HEK293 (cell line): ENCODE measurements around the gene DDR2.

Source experiments
- CTCF ChIA-PET: fragments of 350-600 bp; formaldehyde crosslinking; extraction: SDS; loops from one replicate; lab custom pipeline; 2021; ENCODE audit warnings: antibody characterized with exemption; lab: Yijun Ruan, JAX
- POLR2A ChIA-PET: fragments of 300-600 bp; formaldehyde crosslinking; extraction: SDS; loops from one replicate; lab custom pipeline; 2020; ENCODE audit warnings: antibody characterized with exemption, inconsistent platforms; lab: Yijun Ruan, JAX
- H3K27ac ChIP-seq: fragments of 200-500 bp; sonication (Bioruptor generic); 2 replicates; pipeline ENCODE4 v1.5.1; 2014; ENCODE audit warnings: low read depth, low read length, control low read depth, inconsistent platforms; ENCODE audit errors: extremely low read depth
- H3K36me3 ChIP-seq, 2 experiments: fragments of 200-500 bp in 1 of 2; sonication (Bioruptor generic) in 1 of 2; 1 replicate in 1 of 2; 2 replicates in 1 of 2; pipeline ENCODE4 v1.5.1; 2014 to 2017; ENCODE audit warnings: inconsistent platforms in 2 of 2, low read length in 2 of 2; ENCODE audit not compliant: control insufficient read depth in 2 of 2, insufficient read depth in 1 of 2
- H3K4me1 ChIP-seq: fragments of 200-500 bp; sonication (Bioruptor generic); 2 replicates; pipeline ENCODE4 v1.5.1; 2014; ENCODE audit warnings: mild to moderate bottlenecking, low read length, inconsistent platforms; ENCODE audit not compliant: control insufficient read depth, insufficient read depth
- H3K4me3 ChIP-seq: 2 replicates; pipeline ENCODE4 v1.5.1; 2011; ENCODE audit warnings: low read depth, mild to moderate bottlenecking, control low read depth, low read length, moderate library complexity
- H3K9me3 ChIP-seq: fragments of 200-500 bp; sonication (Bioruptor generic); 2 replicates; pipeline ENCODE4 v1.5.1; 2014; ENCODE audit warnings: low read depth, low read length, inconsistent platforms; ENCODE audit not compliant: control insufficient read depth, insufficient read depth
- ATF2 ChIP-seq: fragments of 450-650 bp; formaldehyde crosslinking; IDR thresholded peaks from 2 replicates; pipeline ENCODE4 v1.5.1; 2016; ENCODE audit warnings: missing biosample characterization, missing genetic modification characterization, low read depth
- EGR2 ChIP-seq: fragments of 450-650 bp; formaldehyde crosslinking; IDR thresholded peaks from 2 replicates; pipeline ENCODE4 v1.5.1; 2016; ENCODE audit warnings: low read depth, missing biosample characterization, missing genetic modification characterization
- GLI2 ChIP-seq: fragments of 450-650 bp; formaldehyde crosslinking; IDR thresholded peaks from 2 replicates; pipeline ENCODE4; 2017; ENCODE audit warnings: missing biosample characterization, missing genetic modification characterization, low read depth, borderline replicate concordance
- KLF10 ChIP-seq: fragments of 450-650 bp; IDR thresholded peaks from 2 replicates; pipeline ENCODE4 v1.5.1; 2018; ENCODE audit warnings: missing biosample characterization, mild to moderate bottlenecking, missing genetic modification characterization
- KLF17 ChIP-seq: fragments of 450-650 bp; formaldehyde crosslinking; IDR thresholded peaks from 2 replicates; pipeline ENCODE4 v1.5.1; 2016; ENCODE audit warnings: missing biosample characterization, missing genetic modification characterization
- KLF8 ChIP-seq: fragments of 450-650 bp; formaldehyde crosslinking; IDR thresholded peaks from 2 replicates; pipeline ENCODE4 v1.5.1; 2016; ENCODE audit warnings: missing biosample characterization, missing genetic modification characterization
- MYNN ChIP-seq: fragments of 450-650 bp; formaldehyde crosslinking; IDR thresholded peaks from 2 replicates; pipeline ENCODE4 v1.5.1; 2016; ENCODE audit warnings: missing biosample characterization, missing genetic modification characterization, borderline replicate concordance
- TSHZ1 ChIP-seq: fragments of 450-650 bp; formaldehyde crosslinking; IDR thresholded peaks from 2 replicates; pipeline ENCODE4 v1.5.1; 2016; ENCODE audit warnings: missing biosample characterization, missing genetic modification characterization, borderline replicate concordance
- ZFHX2 ChIP-seq: fragments of 450-650 bp; formaldehyde crosslinking; conservative IDR thresholded peaks from 2 replicates; pipeline ENCODE4 v1.5.1; 2016; ENCODE audit warnings: missing biosample characterization, missing genetic modification characterization
- ZFP69B ChIP-seq: fragments of 450-650 bp; formaldehyde crosslinking; IDR thresholded peaks from 2 replicates; pipeline ENCODE4 v1.5.1; 2016; ENCODE audit warnings: missing biosample characterization, missing genetic modification characterization
- ZNF48 ChIP-seq: fragments of 450-650 bp; formaldehyde crosslinking; IDR thresholded peaks from 2 replicates; pipeline ENCODE4 v1.5.1; 2016; ENCODE audit warnings: missing biosample characterization, missing genetic modification characterization
- ZNF548 ChIP-seq: fragments of 450-650 bp; formaldehyde crosslinking; IDR thresholded peaks from 2 replicates; pipeline ENCODE4 v1.5.1; 2016; ENCODE audit warnings: missing biosample characterization, missing genetic modification characterization
- ZNF558 ChIP-seq: fragments of 450-650 bp; formaldehyde crosslinking; IDR thresholded peaks from 2 replicates; pipeline ENCODE4 v1.5.1; 2016; ENCODE audit warnings: missing biosample characterization, missing genetic modification characterization
- ZNF596 ChIP-seq: fragments of 450-650 bp; IDR thresholded peaks from 2 replicates; pipeline ENCODE4 v1.5.0; 2018; ENCODE audit warnings: missing biosample characterization, mild to moderate bottlenecking, missing genetic modification characterization, moderate library complexity
- ZNF621 ChIP-seq: fragments of 450-650 bp; formaldehyde crosslinking; IDR thresholded peaks from 2 replicates; pipeline ENCODE4 v1.5.1; 2017; ENCODE audit warnings: missing biosample characterization, missing genetic modification characterization
- ZNF664 ChIP-seq: fragments of 450-650 bp; formaldehyde crosslinking; IDR thresholded peaks from 2 replicates; pipeline ENCODE4 v1.5.1; 2016; ENCODE audit warnings: missing biosample characterization, missing genetic modification characterization
- TF ChIP-seq, protein P1 (sequence below): fragments of 450-650 bp; formaldehyde crosslinking; IDR thresholded peaks from 2 replicates; pipeline ENCODE4 v1.5.1; 2016; ENCODE audit warnings: missing biosample characterization, missing genetic modification characterization, low read depth
- TF ChIP-seq, protein P2 (sequence below): fragments of 450-650 bp; formaldehyde crosslinking; IDR thresholded peaks from 2 replicates; pipeline ENCODE4 v1.5.1; 2016; ENCODE audit warnings: missing biosample characterization, missing genetic modification characterization

DDR2 gene

DNA sequence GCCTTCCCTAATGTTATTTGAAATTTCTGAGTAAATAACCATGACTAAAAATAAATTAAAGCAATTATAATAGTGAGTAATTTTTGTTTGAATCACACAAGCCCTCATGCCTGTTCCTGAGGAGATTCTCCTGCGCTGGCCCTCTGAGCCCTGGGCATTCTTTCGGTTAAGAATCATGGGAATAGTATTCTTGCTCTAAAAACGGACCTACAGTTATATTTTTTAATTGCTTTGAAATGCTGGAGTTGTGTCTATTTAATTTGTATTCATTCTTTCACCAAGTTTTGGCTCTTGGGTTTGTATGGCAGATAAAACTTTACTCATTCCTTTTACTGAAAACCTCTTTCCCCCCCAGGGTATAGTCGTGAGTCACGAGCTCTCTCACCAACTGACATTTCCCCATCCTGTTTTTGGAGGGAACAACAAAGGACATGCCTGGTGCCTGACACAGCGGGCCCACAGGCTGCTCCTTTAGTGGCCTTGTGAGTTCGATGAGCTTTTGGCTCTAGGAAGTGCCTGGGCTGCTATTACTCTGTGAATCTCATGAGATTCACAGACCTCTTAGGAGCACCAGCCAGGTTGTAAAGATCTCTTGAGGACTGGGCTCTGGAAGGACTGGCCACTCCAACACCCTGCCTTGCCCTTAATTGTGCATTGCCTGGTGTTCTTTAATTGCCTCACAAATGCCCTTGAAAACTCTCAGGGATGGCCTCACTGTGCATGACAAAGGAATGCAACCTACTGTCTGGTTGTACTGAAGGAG, 58.6 kb downstream of the DDR2 start (continued):
- TF ChIP-seq TSHZ1 (no peak), ZNF48 (tag by site-specific recombination) (no peak), ZFP69B (peak; percentile 82), MYNN (tag by site-specific recombination) (no peak)

GRCh38 chr1:162691999-162692575, 59.8 kb downstream of the DDR2 start:
- Histone ChIP-seq H3K9me3 (no peaks in the 10 kb centered on the region), H3K4me1 (peaks cover 6% of the 10 kb centered on the region), H3K27ac (no peak overlapping the region)
- POLR2A ChIA-PET = no interaction called here
- no peak for TF ChIP-seq KLF10 (tag by site-specific recombination)
- TF ChIP-seq EGR2 (tag by site-specific recombination) = peak; percentile 89
- TF ChIP-seq ZFHX2 (tag by site-specific recombination) = peak; percentile 93
- TF ChIP-seq KLF8 (tag by site-specific recombination) = no peak
- TF ChIP-seq GLI2 (tag by site-specific recombination) = no peak
- TF ChIP-seq, all 188 proteins: peak for 2
- H3K4me3 ChIP-seq = no peak overlapping the region
- CTCF ChIA-PET = no interaction called here
- H3K36me3 ChIP-seq = no peaks in the 10 kb centered on the region

- Histone ChIP-seq H3K36me3 (no peaks in the 10 kb centered on the region), H3K27ac (no peak overlapping the region), H3K4me3 (no peak overlapping the region), H3K9me3 (no peaks in the 10 kb centered on the region), H3K4me1 (peaks cover 9% of the 10 kb centered on the region)
- POLR2A ChIA-PET = no interaction called here
- TF ChIP-seq, protein P1, sequence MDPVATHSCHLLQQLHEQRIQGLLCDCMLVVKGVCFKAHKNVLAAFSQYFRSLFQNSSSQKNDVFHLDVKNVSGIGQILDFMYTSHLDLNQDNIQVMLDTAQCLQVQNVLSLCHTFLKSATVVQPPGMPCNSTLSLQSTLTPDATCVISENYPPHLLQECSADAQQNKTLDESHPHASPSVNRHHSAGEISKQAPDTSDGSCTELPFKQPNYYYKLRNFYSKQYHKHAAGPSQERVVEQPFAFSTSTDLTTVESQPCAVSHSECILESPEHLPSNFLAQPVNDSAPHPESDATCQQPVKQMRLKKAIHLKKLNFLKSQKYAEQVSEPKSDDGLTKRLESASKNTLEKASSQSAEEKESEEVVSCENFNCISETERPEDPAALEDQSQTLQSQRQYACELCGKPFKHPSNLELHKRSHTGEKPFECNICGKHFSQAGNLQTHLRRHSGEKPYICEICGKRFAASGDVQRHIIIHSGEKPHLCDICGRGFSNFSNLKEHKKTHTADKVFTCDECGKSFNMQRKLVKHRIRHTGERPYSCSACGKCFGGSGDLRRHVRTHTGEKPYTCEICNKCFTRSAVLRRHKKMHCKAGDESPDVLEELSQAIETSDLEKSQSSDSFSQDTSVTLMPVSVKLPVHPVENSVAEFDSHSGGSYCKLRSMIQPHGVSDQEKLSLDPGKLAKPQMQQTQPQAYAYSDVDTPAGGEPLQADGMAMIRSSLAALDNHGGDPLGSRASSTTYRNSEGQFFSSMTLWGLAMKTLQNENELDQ = no peak
- TF ChIP-seq ATF2 (tag by site-specific recombination) = no peak
- TF ChIP-seq ZNF548 (tag by site-specific recombination) = no peak
- TF ChIP-seq MYNN (tag by site-specific recombination) = no peak
- TF ChIP-seq, protein P2, sequence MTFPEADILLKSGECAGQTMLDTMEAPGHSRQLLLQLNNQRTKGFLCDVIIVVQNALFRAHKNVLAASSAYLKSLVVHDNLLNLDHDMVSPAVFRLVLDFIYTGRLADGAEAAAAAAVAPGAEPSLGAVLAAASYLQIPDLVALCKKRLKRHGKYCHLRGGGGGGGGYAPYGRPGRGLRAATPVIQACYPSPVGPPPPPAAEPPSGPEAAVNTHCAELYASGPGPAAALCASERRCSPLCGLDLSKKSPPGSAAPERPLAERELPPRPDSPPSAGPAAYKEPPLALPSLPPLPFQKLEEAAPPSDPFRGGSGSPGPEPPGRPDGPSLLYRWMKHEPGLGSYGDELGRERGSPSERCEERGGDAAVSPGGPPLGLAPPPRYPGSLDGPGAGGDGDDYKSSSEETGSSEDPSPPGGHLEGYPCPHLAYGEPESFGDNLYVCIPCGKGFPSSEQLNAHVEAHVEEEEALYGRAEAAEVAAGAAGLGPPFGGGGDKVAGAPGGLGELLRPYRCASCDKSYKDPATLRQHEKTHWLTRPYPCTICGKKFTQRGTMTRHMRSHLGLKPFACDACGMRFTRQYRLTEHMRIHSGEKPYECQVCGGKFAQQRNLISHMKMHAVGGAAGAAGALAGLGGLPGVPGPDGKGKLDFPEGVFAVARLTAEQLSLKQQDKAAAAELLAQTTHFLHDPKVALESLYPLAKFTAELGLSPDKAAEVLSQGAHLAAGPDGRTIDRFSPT (tag by site-specific recombination) = no peak
- no peak for TF ChIP-seq ZNF596 (tag by site-specific recombination)
- no peak for TF ChIP-seq ZNF664
- TF ChIP-seq ZNF621 = no peak
- no peak for TF ChIP-seq ZNF558 (tag by site-specific recombination)
- no peak for TF ChIP-seq KLF17
- CTCF ChIA-PET = interaction anchor here (0.6 to 1.1 kb wide), 2 partner anchors 33 to 107 kb away, joined by 3 to 6 read pairs; no protein-coding TSS in a partner anchor
Observed at GRCh38 chr1:162694911-162695310, 62.6 kb downstream of the DDR2 start.
